Limb (tissue), 2 donors: ENCODE measurements around the gene RGL4.
"Not testable (repeated sequence)": the region's sequence is repeated elsewhere in the genome, so short reads cannot be mapped to it uniquely, and the experiment has no call there.

Source experiments
- DNase-seq, 2 donors: peaks; one replicate each; pipeline ENCODE4 v3.0.0-alpha.2; 2016; ENCODE audit errors: extremely low spot score in 2 of 2

The RGL4 gene

GRCh38 chr22:23698094-23698493, 7.3 kb downstream of the RGL4 start:
- no peak for DNase-seq

- no peak for DNase-seq
These were observed 7.9 kb downstream of the RGL4 start for GRCh38 chr22:23698673-23699235.

- DNase-seq = no peak
These were observed 9.9 kb downstream of the RGL4 start for GRCh38 chr22:23700706-23701105.

GRCh38 chr22:23704062-23704461, 13.2 kb downstream of the RGL4 start:
- no peak for DNase-seq

GRCh38 chr22:23704829-23705228, 14.0 kb downstream of the RGL4 start:
- DNase-seq = no peak

GRCh38 chr22:23705358-23705757, 14.5 kb downstream of the RGL4 start:
- DNase-seq = no peak

- DNase-seq = no peak
These were observed 17.5 kb downstream of the RGL4 start for GRCh38 chr22:23708270-23708669.

- DNase-seq = no peak
These were observed 18.3 kb downstream of the RGL4 start for GRCh38 chr22:23709107-23709506.

GRCh38 chr22:23712256-23712655, 21.4 kb downstream of the RGL4 start:
- DNase-seq = no peak

GRCh38 chr22:23713696-23714595, 23.1 kb downstream of the RGL4 start:
- DNase-seq = no peak

GRCh38 chr22:23714596-23715578, 24.1 kb downstream of the RGL4 start:
- DNase-seq = no peak

- no peak for DNase-seq
These were observed 25.1 kb downstream of the RGL4 start for GRCh38 chr22:23715806-23716375.

- DNase-seq = peak; percentile 71 to 92
These were observed 26.3 kb downstream of the RGL4 start for GRCh38 chr22:23716811-23717801.

- DNase-seq = no peak
These were observed 27.8 kb downstream of the RGL4 start for GRCh38 chr22:23718371-23719165.

GRCh38 chr22:23720855-23721254, 30.0 kb downstream of the RGL4 start:
- DNase-seq = no peak

GRCh38 chr22:23722160-23722559, 31.3 kb downstream of the RGL4 start:
- DNase-seq = no peak

- no peak for DNase-seq
These were observed 31.9 kb downstream of the RGL4 start for GRCh38 chr22:23722724-23723123.

GRCh38 chr22:23728108-23728507, 37.3 kb downstream of the RGL4 start:
- DNase-seq = not testable (repeated sequence)

GRCh38 chr22:23737696-23738095, 46.9 kb downstream of the RGL4 start:
- DNase-seq = no peak
